NCI-H748 treated with DMSO at 0.1 percent for 48 hours (cell line): Measurements from ENCODE around the gene SRSF8.

Experiments used
- DNase-seq: peaks from one replicate; lab custom pipeline; 2025; lab: John Stamatoyannopoulos, UW

SRSF8 gene

DNA sequence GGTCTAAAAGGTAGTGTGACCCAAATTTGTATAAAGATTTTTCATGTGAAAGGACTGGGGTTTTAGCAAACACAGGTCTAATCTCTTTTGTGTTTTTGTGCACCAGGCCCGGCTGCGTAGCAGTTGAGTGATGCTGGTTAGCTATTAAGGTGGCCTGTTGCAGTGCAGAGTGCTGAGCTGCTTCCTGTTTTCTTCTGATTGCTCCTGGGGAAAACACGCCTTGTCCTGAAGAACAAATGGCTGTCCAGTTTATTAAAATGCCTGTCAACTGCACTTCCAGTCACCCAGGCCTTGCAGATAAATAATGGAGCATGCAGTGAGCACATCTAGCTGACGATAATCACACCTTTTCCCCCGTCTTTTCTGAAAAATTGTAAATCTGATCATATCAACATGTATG, 1.8 kb downstream of the SRSF8 start:
- peak; percentile 31 for DNase-seq

DNA sequence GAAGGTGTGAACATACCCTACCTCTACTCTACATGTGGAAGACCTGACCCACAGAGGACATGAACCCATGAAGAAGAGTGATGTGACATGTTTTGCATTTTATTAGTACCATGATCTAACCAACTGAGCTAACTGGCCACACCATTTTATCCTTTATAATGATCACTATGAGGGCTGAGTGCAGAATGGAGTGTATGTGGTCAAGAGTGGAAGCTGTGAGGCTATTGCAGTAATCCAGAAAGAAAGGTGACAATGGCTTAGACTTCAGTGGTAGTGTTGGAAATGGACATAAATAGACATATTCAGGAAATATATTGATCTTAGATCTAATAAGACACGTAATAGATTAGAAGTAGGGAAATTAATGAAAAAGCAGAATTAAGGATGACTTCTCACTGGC, 3.8 kb downstream of the SRSF8 start:
- DNase-seq: no peak

GRCh38 chr11:95072948-95073347, 6.2 kb downstream of the SRSF8 start:
- DNase-seq: no peak

DNA sequence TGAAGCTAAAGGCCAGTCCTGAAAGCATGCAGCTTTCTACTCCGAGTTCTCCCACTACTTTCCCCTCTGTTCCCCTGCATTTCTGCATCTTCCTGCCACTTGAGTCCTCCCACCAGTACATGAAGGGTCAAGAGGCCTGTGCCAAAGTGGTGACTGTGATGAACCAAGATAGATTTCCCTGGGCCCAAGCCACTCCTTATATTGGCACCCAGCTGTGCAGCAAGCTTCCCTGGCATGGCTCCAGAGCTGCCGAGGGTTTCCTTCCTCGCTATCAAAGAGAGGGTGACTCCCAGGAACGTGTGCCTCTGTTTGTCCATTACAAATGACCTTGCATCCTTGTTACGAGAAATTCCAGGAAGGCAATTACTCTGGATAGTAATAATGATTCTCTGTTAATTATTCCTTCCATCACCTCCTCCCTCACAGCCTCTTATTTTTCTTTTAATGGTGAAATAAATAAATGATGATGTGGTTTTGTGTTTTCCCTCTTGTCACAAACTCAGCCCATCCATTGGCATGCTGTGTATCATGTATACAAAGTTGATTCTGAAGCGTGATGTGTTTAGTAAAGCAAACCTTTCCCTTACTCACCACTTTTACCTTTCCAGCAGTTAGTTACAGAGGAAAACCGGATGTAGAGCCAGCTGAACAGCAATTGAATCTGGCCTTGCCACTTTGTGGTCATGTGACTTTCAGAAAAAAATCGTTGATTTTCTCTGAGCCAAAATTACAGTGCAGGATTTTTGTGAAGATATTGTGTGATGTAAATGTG, 8.3 kb downstream of the SRSF8 start:
- no peak for DNase-seq

- DNase-seq: no peak
These were observed 9.7 kb downstream of the SRSF8 start for GRCh38 chr11:95076416-95076815.

DNA sequence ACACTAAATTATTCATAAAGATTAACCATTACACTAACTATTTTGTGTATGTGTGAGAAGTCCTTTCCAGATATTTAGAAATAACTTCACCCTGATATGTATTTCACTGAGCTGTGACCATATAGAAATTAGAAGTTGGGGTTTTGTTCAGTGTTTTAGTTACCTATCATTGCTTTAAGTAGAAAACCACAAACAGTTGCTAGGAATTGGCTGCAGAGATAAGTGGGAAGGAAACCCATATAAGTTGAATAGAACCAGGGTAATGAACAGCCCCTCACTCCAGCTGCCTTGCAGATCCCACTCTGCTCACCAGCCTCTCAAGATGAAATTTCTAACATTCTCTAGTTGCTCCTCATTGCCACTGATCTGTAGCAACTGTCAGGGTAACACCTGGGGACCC, 10.3 kb downstream of the SRSF8 start:
- no peak for DNase-seq

DNA sequence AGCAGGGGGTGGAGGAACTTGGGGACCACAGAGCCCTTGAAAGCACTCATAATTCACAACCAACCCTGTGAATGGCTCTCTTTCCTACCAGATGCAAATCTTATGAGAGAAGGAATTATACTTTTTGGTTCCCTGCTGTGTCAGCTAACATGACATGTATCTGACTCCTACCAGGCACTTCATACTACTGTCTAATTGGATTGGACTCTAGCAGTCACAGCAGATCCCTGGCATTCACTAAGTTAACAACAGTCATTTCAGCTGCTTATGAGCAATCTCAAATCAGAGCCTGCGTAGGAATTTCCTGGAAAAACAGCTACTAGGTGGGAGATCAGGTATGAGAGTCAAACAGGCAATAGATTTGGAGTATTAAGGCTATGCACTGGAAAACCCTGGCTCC, 11.8 kb downstream of the SRSF8 start:
- DNase-seq: no peak

DNA sequence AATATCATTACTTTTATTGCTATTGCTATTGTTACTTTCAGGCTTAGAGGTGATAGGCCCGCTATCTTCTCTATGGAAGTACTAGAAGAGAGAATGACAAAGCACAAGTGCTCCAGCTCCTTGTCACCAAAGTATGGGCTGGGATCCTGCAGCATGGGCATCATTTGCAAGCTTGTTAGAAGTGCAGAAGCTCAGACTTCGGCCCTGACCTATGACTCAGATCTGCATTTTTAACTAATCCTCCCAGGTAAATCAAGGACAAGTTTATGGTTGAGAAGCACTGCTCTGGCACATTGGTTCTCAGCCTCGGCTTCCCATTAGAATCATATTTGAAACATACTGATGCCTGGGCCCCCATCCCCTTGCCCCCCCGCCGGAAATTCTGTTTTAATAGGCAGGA, 14.3 kb downstream of the SRSF8 start:
- no peak for DNase-seq

DNA sequence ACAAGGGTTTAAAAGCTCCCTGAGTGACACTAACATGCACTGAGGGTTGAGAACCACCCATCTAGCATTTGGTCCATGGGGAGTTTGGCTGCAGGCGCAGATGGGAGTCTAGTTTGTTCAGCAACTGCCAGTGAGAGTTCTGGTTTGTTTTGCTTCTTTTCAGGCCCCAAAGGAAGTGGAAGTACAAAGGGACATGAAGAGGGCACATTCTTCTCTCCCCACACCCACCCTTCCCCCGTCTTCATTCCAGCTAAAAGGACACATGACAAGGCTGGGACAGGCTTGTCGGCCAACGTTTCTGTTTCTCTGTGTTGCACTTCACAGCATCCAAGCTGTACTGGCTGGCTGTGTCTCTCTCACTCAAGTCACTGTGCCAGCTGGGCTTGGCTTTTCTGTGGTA, 14.7 kb downstream of the SRSF8 start:
- no peak for DNase-seq

- no peak for DNase-seq
These were observed 15.9 kb downstream of the SRSF8 start for GRCh38 chr11:95082576-95083001.

DNA sequence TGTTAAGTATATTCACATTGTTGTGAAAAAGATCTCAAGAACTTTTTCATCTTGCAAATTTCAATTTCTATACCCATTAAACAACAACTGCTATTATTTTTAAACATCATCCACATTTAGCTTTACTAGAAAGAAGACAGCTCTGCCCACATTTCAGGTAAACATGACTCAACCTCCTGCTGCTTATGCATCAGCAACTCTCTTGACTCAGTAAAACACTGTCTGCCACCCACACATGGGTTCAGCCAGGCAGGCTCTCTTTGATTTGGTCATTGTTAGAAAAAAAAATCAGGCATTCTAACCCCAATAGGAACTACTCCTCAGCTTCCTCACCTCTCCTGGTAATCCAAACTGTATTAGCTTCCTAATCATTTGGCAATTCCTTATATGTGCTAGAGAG, 17.8 kb downstream of the SRSF8 start:
- no peak for DNase-seq

GRCh38 chr11:95085117-95085816, 18.5 kb downstream of the SRSF8 start:
- no peak for DNase-seq

GRCh38 chr11:95086151-95086550, 19.4 kb downstream of the SRSF8 start:
- no peak for DNase-seq

GRCh38 chr11:95086836-95087570, 20.3 kb downstream of the SRSF8 start:
- DNase-seq: no peak

DNA sequence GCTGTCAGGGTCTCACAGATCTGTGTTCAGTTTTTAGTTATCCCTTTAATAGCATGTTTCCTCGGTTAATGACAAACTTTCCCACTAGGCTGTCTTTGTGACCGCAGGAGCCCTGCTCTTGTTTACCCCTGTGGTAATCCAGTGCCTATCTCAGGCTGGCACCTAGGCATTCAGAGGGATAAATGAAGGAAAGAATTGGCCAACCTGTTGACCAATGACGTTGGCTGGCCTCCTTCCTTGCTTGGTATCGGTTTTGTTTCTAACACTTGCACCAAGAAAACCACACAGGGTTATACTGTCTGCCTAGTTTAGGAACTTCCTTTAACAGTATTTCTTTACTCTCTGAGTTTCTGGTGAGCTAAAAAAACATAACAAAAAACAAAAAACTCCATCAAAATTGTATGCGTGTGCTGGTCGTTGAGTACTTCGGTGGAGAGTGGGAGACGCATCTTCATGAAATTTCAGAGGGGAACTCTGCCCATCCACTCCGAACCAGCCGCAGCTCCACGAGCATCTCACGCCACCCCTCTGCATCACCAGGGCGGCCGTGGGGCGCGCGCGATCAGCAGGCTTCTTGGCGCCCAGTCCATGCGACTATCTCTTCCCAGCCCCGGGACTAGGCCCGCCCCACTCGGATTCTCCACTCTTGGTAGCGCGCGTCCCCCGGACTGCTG, 22.4 kb downstream of the SRSF8 start:
- DNase-seq: no peak

DNA sequence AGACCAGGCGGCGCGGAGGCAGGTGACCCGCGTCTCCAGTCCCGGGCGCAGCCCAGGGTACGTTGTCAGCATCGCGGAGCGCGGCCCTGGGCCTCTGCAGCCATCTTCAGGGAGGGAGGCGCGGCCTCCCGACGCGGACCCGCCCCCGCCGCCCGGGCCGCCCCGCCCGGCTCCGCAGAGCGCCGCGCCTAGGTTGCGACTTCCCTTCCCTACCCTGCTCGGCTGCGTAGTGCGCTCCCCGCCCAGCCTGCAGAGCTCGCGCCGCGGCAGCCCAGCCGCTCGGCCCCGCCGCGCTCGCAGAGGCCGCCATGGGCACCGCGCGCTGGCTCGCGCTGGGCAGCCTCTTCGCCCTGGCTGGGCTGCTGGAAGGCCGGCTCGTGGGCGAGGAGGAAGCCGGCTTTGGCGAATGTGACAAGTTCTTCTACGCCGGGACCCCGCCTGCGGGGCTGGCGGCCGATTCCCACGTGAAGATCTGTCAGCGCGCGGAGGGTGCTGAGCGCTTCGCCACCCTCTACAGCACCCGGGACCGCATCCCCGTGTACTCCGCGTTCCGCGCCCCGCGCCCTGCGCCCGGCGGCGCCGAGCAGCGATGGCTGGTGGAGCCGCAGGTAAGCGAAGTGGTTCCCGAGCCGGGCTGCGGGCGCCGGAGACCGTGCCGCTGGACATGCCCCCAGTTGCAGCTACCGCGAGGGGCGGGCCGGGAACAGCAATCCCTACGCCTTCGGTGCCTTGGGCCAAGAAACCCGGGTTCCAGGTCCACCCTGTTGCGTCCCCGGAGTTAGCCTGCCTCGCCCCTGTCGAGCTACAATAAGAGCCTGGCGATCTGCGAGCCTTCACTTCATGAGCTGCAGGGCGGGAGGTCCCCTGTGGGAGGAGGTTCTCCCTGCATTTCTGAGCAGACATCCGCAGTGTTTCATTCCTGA, 23.2 kb downstream of the SRSF8 start, which contains the start of gene ENDOD1:
Gene ENDOD1, plus strand, starts transcription at position 227 of the 923 bp plus-strand sequence. Its CDS starts 82 bp downstream, at position 309.
- peak; percentile 21 for DNase-seq

GRCh38 chr11:95091663-95092180, 25.0 kb downstream of the SRSF8 start:
- no peak for DNase-seq

GRCh38 chr11:95092549-95093324, 26.0 kb downstream of the SRSF8 start:
- DNase-seq: no peak

GRCh38 chr11:95093548-95093947, 26.8 kb downstream of the SRSF8 start:
- no peak for DNase-seq
